Effector memory CD8-positive, alpha-beta T cell (primary cell): ENCODE measurements around the gene CD164L2.

Source experiments
- ATAC-seq: fragments of 150-1000 bp; cut with Tn5 transposase; replicated peaks from 2 replicates; pipeline ENCODE4 v1.10.0; 2021; ENCODE audit warnings: mild to moderate bottlenecking, moderate library complexity
- DNase-seq, 3 experiments: peaks; one replicate each; pipeline ENCODE4 v3.0.0; 2021
- H3K27ac Mint-ChIP-seq, 2 donors: one replicate each; pipeline ENCODE4 v1.8.0; 2022; ENCODE audit warnings: mild to moderate bottlenecking in 2 of 2, mixed read lengths in 2 of 2, moderate library complexity in 2 of 2
- H3K27me3 Mint-ChIP-seq, 2 donors: one replicate each; pipeline ENCODE4 v1.8.0; 2022; ENCODE audit warnings: mixed read lengths in 2 of 2
- H3K36me3 Mint-ChIP-seq: one replicate; pipeline ENCODE4 v1.8.0; 2022; ENCODE audit warnings: mild to moderate bottlenecking, moderate library complexity, mixed read lengths; ENCODE audit not compliant: insufficient read depth
- H3K4me1 Mint-ChIP-seq, 2 donors: one replicate each; pipeline ENCODE4 v1.8.0; 2022; ENCODE audit warnings: low read depth in 2 of 2, mixed read lengths in 2 of 2
- H3K4me3 Mint-ChIP-seq, 2 donors: one replicate each; pipeline ENCODE4 v1.8.0; 2022; ENCODE audit warnings: mild to moderate bottlenecking in 2 of 2, mixed read lengths in 2 of 2, moderate library complexity in 2 of 2
- H3K9me3 Mint-ChIP-seq, 2 donors: one replicate each; pipeline ENCODE4 v1.8.0; 2022; ENCODE audit warnings: mixed read lengths in 2 of 2

CD164L2 gene

DNA sequence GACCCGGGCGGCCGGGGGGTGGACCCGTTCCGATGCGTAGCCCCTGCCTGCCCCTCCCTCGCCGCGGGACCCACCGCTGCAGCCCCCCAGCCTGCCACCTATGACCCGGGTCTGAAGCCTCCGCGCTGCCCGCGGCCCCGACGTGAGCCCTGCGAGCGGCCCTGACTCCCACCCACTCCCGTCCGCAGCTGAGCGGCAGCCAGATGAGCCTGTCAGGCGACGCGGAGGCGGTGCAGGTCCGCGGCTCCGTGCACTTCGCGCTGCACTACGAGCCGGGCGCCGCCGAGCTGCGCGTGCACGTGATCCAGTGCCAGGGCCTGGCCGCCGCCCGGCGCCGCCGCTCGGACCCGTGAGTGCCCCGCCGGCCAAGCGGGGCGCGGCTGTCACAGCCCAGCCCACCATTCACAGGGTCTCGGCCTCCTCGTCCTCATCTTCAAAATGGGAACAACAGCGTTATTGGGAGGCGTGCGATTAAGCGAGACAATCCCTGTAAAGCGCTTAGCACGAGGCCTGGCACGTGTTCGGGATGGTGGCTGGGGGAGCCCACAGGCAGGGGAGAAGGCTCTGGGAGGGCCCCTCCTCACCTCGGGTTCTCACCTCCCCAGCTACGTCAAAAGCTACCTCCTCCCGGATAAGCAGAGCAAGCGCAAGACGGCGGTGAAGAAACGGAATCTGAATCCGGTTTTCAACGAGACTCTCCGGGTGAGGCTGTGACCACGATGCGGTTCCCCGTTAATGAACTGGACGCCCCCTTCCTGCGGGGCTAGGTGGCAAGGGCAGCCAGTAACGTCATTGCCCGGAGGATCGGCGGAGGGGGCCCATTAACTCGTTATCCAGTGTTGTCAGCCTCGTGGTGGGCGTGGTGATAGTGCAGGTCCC is 33.1 kb downstream of the CD164L2 start:
- no peak overlapping the region for H3K27ac Mint-ChIP-seq
- H3K9me3 Mint-ChIP-seq: no peaks in the 10 kb centered on the region
- H3K36me3 Mint-ChIP-seq: peaks cover 36% of the 10 kb centered on the region
- ATAC-seq (peak; percentile 52), DNase-seq (no peak)
- H3K27me3 Mint-ChIP-seq: no peaks in the 10 kb centered on the region
- H3K4me3 Mint-ChIP-seq: no peak overlapping the region
- peaks cover 13 to 20% of the 10 kb centered on the region in 2 donors for H3K4me1 Mint-ChIP-seq

- peak overlapping the region in 1 of 2 donors; percentile 86 for H3K27ac Mint-ChIP-seq
- ATAC-seq (peak; percentile 84), DNase-seq (no peak)
Measured at GRCh38 chr1:27348861-27349783, 34.0 kb downstream of the CD164L2 start.

GRCh38 chr1:27346991-27347624 is 36.0 kb downstream of the CD164L2 start:
- peaks cover 48% of the 10 kb centered on the region for H3K36me3 Mint-ChIP-seq
- H3K27me3 Mint-ChIP-seq: no peaks in the 10 kb centered on the region
- ATAC-seq (no peak), DNase-seq (no peak)
- H3K9me3 Mint-ChIP-seq: no peaks in the 10 kb centered on the region
- peak overlapping the region in 1 of 2 donors; percentile 70 for H3K27ac Mint-ChIP-seq
- peaks cover 23 to 39% of the 10 kb centered on the region in 2 donors for H3K4me1 Mint-ChIP-seq
- no peak overlapping the region for H3K4me3 Mint-ChIP-seq

More at GRCh38 chr1:27348861-27349783, 34.0 kb downstream of the CD164L2 start:
- no peaks in the 10 kb centered on the region for H3K27me3 Mint-ChIP-seq
- peaks cover 37% of the 10 kb centered on the region for H3K36me3 Mint-ChIP-seq
- H3K9me3 Mint-ChIP-seq: no peaks in the 10 kb centered on the region
- peak overlapping the region in 1 of 2 donors; percentile 70 for H3K4me3 Mint-ChIP-seq
- H3K4me1 Mint-ChIP-seq: peaks cover 17 to 24% of the 10 kb centered on the region in 2 donors

DNA sequence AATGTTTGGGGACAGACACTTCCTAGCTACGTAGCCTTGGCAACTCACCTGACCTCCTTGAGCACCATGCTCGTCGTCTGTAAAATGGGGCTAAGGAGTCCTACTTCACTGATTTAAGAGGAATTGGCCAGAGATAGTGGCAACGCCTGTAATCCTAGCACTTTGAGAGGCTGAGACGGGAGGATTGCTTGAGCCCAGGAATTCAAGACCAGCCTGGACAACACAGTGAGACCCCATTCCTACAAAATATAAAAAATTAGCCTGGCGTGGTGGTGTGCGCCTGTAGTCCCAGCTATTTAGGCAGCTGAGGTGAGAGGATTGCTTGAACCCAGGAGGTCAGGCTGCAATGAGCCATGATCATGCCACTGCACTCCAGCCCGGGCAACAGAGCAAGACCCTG is 36.8 kb downstream of the CD164L2 start:
- peaks cover 25 to 44% of the 10 kb centered on the region in 2 donors for H3K4me1 Mint-ChIP-seq
- peaks cover 47% of the 10 kb centered on the region for H3K36me3 Mint-ChIP-seq
- peak overlapping the region; percentile 54 to 62 for H3K4me3 Mint-ChIP-seq
- H3K27me3 Mint-ChIP-seq: no peaks in the 10 kb centered on the region
- no peak for ATAC-seq
- no peaks in the 10 kb centered on the region for H3K9me3 Mint-ChIP-seq
- no peak for DNase-seq
- H3K27ac Mint-ChIP-seq: peak overlapping the region; percentile 13 to 74

DNA sequence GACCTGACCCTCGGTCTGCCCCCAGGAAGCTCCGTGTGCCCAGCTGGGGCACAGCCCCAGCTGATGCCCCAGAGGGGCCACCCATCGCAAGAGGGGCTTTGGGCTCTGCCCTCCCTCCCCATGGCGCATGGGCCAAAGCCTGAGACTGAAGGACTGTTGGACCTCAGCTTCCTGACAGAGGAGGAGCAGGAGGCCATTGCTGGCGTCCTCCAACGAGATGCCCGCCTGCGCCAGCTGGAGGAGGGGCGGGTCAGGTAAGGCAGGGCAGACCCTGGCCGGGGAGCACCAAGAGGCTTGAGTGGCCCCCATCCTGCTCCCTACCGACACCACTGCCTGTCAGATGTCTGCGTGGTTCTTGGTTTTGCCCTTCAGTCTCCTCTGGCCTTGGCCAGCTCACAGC is 37.9 kb downstream of the CD164L2 start:
- ATAC-seq (no peak), DNase-seq (no peak)
- peaks cover 33 to 50% of the 10 kb centered on the region in 2 donors for H3K4me1 Mint-ChIP-seq
- no peaks in the 10 kb centered on the region for H3K9me3 Mint-ChIP-seq
- H3K36me3 Mint-ChIP-seq: peaks cover 41% of the 10 kb centered on the region
- H3K27ac Mint-ChIP-seq: peak overlapping the region in 1 of 2 donors; percentile 66
- peak overlapping the region; percentile 59 to 62 for H3K4me3 Mint-ChIP-seq
- H3K27me3 Mint-ChIP-seq: no peaks in the 10 kb centered on the region

DNA sequence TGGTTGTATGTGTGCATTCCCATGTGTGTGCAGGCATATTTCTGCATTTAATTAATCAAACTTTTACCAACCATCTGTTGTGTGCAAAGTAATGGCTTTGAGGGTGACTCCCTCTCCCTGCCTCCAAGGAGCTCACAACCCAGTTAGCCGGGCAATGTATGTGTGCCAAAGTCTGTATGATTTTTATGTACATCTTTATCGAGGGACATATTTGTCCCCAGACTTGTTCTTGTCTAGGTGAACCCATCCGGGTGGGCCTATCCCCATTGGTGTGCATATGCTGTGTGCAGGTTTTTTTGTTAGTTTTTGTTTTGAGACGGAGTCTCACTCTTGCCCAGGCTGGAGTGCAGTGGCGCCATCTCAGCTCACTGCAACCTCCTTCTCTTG is 39.5 kb downstream of the CD164L2 start:
- no peak for ATAC-seq

GRCh38 chr1:27342778-27343638 is 40.1 kb downstream of the CD164L2 start:
- Mint-ChIP-seq H3K9me3 (no peaks in the 10 kb centered on the region), H3K4me3 (peak overlapping the region; percentile 88 to 92), H3K27ac (peak overlapping the region; percentile 95 to 97), H3K4me1 (peaks cover 45 to 59% of the 10 kb centered on the region in 2 donors), H3K27me3 (no peaks in the 10 kb centered on the region), H3K36me3 (peaks cover 35% of the 10 kb centered on the region)
- DNase-seq (peak; percentile 71 to 86 (median 81)), ATAC-seq (peak; percentile 83)

More for the DNA sequence above, 39.5 kb downstream of the CD164L2 start:
- Mint-ChIP-seq H3K4me1 (peaks cover 46 to 59% of the 10 kb centered on the region in 2 donors), H3K27ac (peak overlapping the region; percentile 95 to 97), H3K36me3 (peaks cover 39% of the 10 kb centered on the region), H3K4me3 (peak overlapping the region; percentile 88 to 92), H3K27me3 (no peaks in the 10 kb centered on the region), H3K9me3 (no peaks in the 10 kb centered on the region)
- DNase-seq: no peak

GRCh38 chr1:27342391-27342777 is 40.7 kb downstream of the CD164L2 start:
- peak; percentile 40 for ATAC-seq
- no peaks in the 10 kb centered on the region for H3K9me3 Mint-ChIP-seq
- peaks cover 33% of the 10 kb centered on the region for H3K36me3 Mint-ChIP-seq
- H3K27me3 Mint-ChIP-seq: no peaks in the 10 kb centered on the region
- peak overlapping the region; percentile 95 to 97 for H3K27ac Mint-ChIP-seq
- DNase-seq: no peak
- H3K4me1 Mint-ChIP-seq: peaks cover 42 to 55% of the 10 kb centered on the region in 2 donors
- peak overlapping the region; percentile 88 to 92 for H3K4me3 Mint-ChIP-seq

GRCh38 chr1:27341525-27342252 is 41.4 kb downstream of the CD164L2 start, which contains the start of gene SYTL1:
TSS of gene SYTL1 (plus strand) at chr1:27342022. CDS start at chr1:27345335, 3,313 bp downstream.
- H3K27me3 Mint-ChIP-seq: no peaks in the 10 kb centered on the region
- peak within 1 kb of the TSS; percentile 88 to 92 for H3K4me3 Mint-ChIP-seq
- H3K4me1 Mint-ChIP-seq: peaks cover 42 to 51% of the 10 kb centered on the region in 2 donors
- H3K9me3 Mint-ChIP-seq: no peaks in the 10 kb centered on the region
- H3K36me3 Mint-ChIP-seq: peaks cover 26% of the 10 kb centered on the region
- ATAC-seq (peak; percentile 64), DNase-seq (peak; percentile 60 to 71 (median 63))
- peak within 1 kb of the TSS; percentile 95 to 97 for H3K27ac Mint-ChIP-seq

GRCh38 chr1:27339213-27339612 is 43.9 kb downstream of the CD164L2 start:
- H3K27me3 Mint-ChIP-seq: no peaks in the 10 kb centered on the region
- H3K9me3 Mint-ChIP-seq: no peaks in the 10 kb centered on the region
- peaks cover 23% of the 10 kb centered on the region for H3K36me3 Mint-ChIP-seq
- DNase-seq (no peak), ATAC-seq (no peak)
- peak overlapping the region in 1 of 2 donors; percentile 92 for H3K4me3 Mint-ChIP-seq
- peak overlapping the region; percentile 96 to 97 for H3K27ac Mint-ChIP-seq
- peaks cover 29 to 41% of the 10 kb centered on the region in 2 donors for H3K4me1 Mint-ChIP-seq

GRCh38 chr1:27338751-27339150 is 44.4 kb downstream of the CD164L2 start:
- peaks cover 29 to 37% of the 10 kb centered on the region in 2 donors for H3K4me1 Mint-ChIP-seq
- H3K4me3 Mint-ChIP-seq: peak overlapping the region in 1 of 2 donors; percentile 92
- H3K27me3 Mint-ChIP-seq: no peaks in the 10 kb centered on the region
- H3K36me3 Mint-ChIP-seq: peaks cover 18% of the 10 kb centered on the region
- no peak for ATAC-seq
- H3K9me3 Mint-ChIP-seq: no peaks in the 10 kb centered on the region
- H3K27ac Mint-ChIP-seq: peak overlapping the region; percentile 96 to 97
- DNase-seq: no peak
